ENCODE measurements around the gene AIDA.
"Not testable (repeated sequence)": the region's sequence is repeated elsewhere in the genome, so short reads cannot be mapped to it uniquely, and the experiment has no call there.

AIDA gene

GRCh38 chr1:222712253-222713090 is at the start of gene AIDA, which contains the start of gene BROX:
Gene AIDA (minus strand): TSS chr1:222712491. CDS start chr1:222712317, 174 bp downstream.
Gene BROX (plus strand): TSS chr1:222712564. CDS start chr1:222715700, 3,136 bp downstream.
- peak within 1 kb of the TSS; percentile 99 for H3K4me3 ChIP-seq
- TF ChIP-seq POLR2AphosphoS5 (IDR thresholded peaks at IDR 0.05; ENCODE audit: borderline replicate concordance, low read depth, low read length) (peak; percentile 37), EZH2 (IDR thresholded peaks at IDR 0.05) (no peak)
- peak; percentile 50 for DNase-seq (ENCODE audit: low read depth, low spot score)
- peak within 1 kb of the TSS; percentile 98 for H3K27ac ChIP-seq
- H3K9ac ChIP-seq (ENCODE audit: insufficient read length), result peak within 1 kb of the TSS; percentile 97
- no peaks in the 10 kb centered on the region for H3K9me3 ChIP-seq (ENCODE audit: low read depth, low read length)
- no peaks in the 10 kb centered on the region; the same call in 1 of the 2 replicates for H3K36me3 ChIP-seq (ENCODE audit: insufficient read depth, low read length)

- no peak for TF ChIP-seq POLR2AphosphoS5 (IDR thresholded peaks at IDR 0.05; ENCODE audit: borderline replicate concordance, low read depth, low read length)
- Histone ChIP-seq H3K27ac (no peak overlapping the region), H3K4me3 (no peak overlapping the region), H3K9me3 (ENCODE audit: low read depth, low read length) (no peaks in the 10 kb centered on the region), H3K36me3 (ENCODE audit: insufficient read depth, low read length) (no peaks in the 10 kb centered on the region), H3K9ac (ENCODE audit: insufficient read length) (no peak overlapping the region)
- no peak for DNase-seq (ENCODE audit: low read depth, low spot score)
Observed at GRCh38 chr1:222761083-222761482, 48.8 kb upstream of the AIDA start.

- no peak for DNase-seq (ENCODE audit: low read depth, low spot score)
- no peak for TF ChIP-seq EZH2 (IDR thresholded peaks at IDR 0.05)
- no peak for TF ChIP-seq POLR2AphosphoS5 (IDR thresholded peaks at IDR 0.05; ENCODE audit: borderline replicate concordance, low read depth, low read length)
- TF ChIP-seq FOXP2 (optimal IDR thresholded peaks at IDR 0.05; ENCODE audit: control extremely low read depth, extremely low read length, insufficient read depth), result no peak
Observed at GRCh38 chr1:222759451-222760035, 47.3 kb upstream of the AIDA start.

GRCh38 chr1:222757646-222758268 is 45.5 kb upstream of the AIDA start:
- DNase-seq (ENCODE audit: low read depth, low spot score), result no peak
- TF ChIP-seq EZH2 (IDR thresholded peaks at IDR 0.05) (no peak), FOXP2 (optimal IDR thresholded peaks at IDR 0.05; ENCODE audit: control extremely low read depth, extremely low read length, insufficient read depth) (no peak), POLR2AphosphoS5 (IDR thresholded peaks at IDR 0.05; ENCODE audit: borderline replicate concordance, low read depth, low read length) (no peak)
- H3K9ac ChIP-seq (ENCODE audit: insufficient read length), result no peak overlapping the region

More at GRCh38 chr1:222759451-222760035, 47.3 kb upstream of the AIDA start:
- Histone ChIP-seq H3K9me3 (ENCODE audit: low read depth, low read length) (no peaks in the 10 kb centered on the region), H3K9ac (ENCODE audit: insufficient read length) (no peak overlapping the region), H3K36me3 (ENCODE audit: insufficient read depth, low read length) (no peaks in the 10 kb centered on the region), H3K4me3 (no peak overlapping the region), H3K27ac (no peak overlapping the region)

GRCh38 chr1:222754366-222755139 is 42.3 kb upstream of the AIDA start:
- Histone ChIP-seq H3K4me3 (no peak overlapping the region), H3K36me3 (ENCODE audit: insufficient read depth, low read length) (no peaks in the 10 kb centered on the region), H3K27ac (no peak overlapping the region), H3K9me3 (ENCODE audit: low read depth, low read length) (no peaks in the 10 kb centered on the region), H3K9ac (ENCODE audit: insufficient read length) (no peak overlapping the region)
- TF ChIP-seq EZH2 (IDR thresholded peaks at IDR 0.05) (no peak), FOXP2 (optimal IDR thresholded peaks at IDR 0.05; ENCODE audit: control extremely low read depth, extremely low read length, insufficient read depth) (no peak), POLR2AphosphoS5 (IDR thresholded peaks at IDR 0.05; ENCODE audit: borderline replicate concordance, low read depth, low read length) (no peak)
- DNase-seq (ENCODE audit: low read depth, low spot score), result no peak

More at GRCh38 chr1:222757646-222758268, 45.5 kb upstream of the AIDA start:
- no peaks in the 10 kb centered on the region for H3K36me3 ChIP-seq (ENCODE audit: insufficient read depth, low read length)
- H3K4me3 ChIP-seq, result no peak overlapping the region
- H3K9me3 ChIP-seq (ENCODE audit: low read depth, low read length), result no peaks in the 10 kb centered on the region
- no peak overlapping the region for H3K27ac ChIP-seq

- H3K27ac ChIP-seq, result no peak overlapping the region
- H3K9ac ChIP-seq (ENCODE audit: insufficient read length), result no peak overlapping the region
- DNase-seq (ENCODE audit: low read depth, low spot score), result no peak
- H3K4me3 ChIP-seq, result no peak overlapping the region
- no peaks in the 10 kb centered on the region for H3K9me3 ChIP-seq (ENCODE audit: low read depth, low read length)
- TF ChIP-seq FOXP2 (optimal IDR thresholded peaks at IDR 0.05; ENCODE audit: control extremely low read depth, extremely low read length, insufficient read depth) (no peak), POLR2AphosphoS5 (IDR thresholded peaks at IDR 0.05; ENCODE audit: borderline replicate concordance, low read depth, low read length) (no peak), EZH2 (IDR thresholded peaks at IDR 0.05) (no peak)
- no peaks in the 10 kb centered on the region for H3K36me3 ChIP-seq (ENCODE audit: insufficient read depth, low read length)
Observed at GRCh38 chr1:222751255-222751654, 39.0 kb upstream of the AIDA start.

- H3K9ac ChIP-seq (ENCODE audit: insufficient read length), result no peak overlapping the region
- DNase-seq (ENCODE audit: low read depth, low spot score), result no peak
- no peaks in the 10 kb centered on the region for H3K36me3 ChIP-seq (ENCODE audit: insufficient read depth, low read length)
- H3K9me3 ChIP-seq (ENCODE audit: low read depth, low read length), result no peaks in the 10 kb centered on the region
- TF ChIP-seq EZH2 (IDR thresholded peaks at IDR 0.05) (no peak), POLR2AphosphoS5 (IDR thresholded peaks at IDR 0.05; ENCODE audit: borderline replicate concordance, low read depth, low read length) (no peak), FOXP2 (optimal IDR thresholded peaks at IDR 0.05; ENCODE audit: control extremely low read depth, extremely low read length, insufficient read depth) (no peak)
- no peak overlapping the region for H3K4me3 ChIP-seq
- no peak overlapping the region for H3K27ac ChIP-seq
Observed at GRCh38 chr1:222750651-222751050, 38.4 kb upstream of the AIDA start.

- no peaks in the 10 kb centered on the region for H3K36me3 ChIP-seq (ENCODE audit: insufficient read depth, low read length)
- H3K9me3 ChIP-seq (ENCODE audit: low read depth, low read length), result no peaks in the 10 kb centered on the region
- H3K4me3 ChIP-seq, result no peak overlapping the region
- H3K27ac ChIP-seq, result no peak overlapping the region
- no peak for DNase-seq (ENCODE audit: low read depth, low spot score)
- no peak overlapping the region for H3K9ac ChIP-seq (ENCODE audit: insufficient read length)
- no peak for TF ChIP-seq POLR2AphosphoS5 (IDR thresholded peaks at IDR 0.05; ENCODE audit: borderline replicate concordance, low read depth, low read length)
- no peak for TF ChIP-seq FOXP2 (optimal IDR thresholded peaks at IDR 0.05; ENCODE audit: control extremely low read depth, extremely low read length, insufficient read depth)
- TF ChIP-seq EZH2 (IDR thresholded peaks at IDR 0.05), result no peak
Observed at GRCh38 chr1:222749927-222750326, 37.6 kb upstream of the AIDA start.

- not testable (repeated sequence) for DNase-seq (ENCODE audit: low read depth, low spot score); H3K9me3 ChIP-seq (ENCODE audit: low read depth, low read length); H3K36me3 ChIP-seq (ENCODE audit: insufficient read depth, low read length); H3K4me3 ChIP-seq; H3K27ac ChIP-seq; H3K9ac ChIP-seq (ENCODE audit: insufficient read length)
Observed at GRCh38 chr1:222741630-222742457, 29.6 kb upstream of the AIDA start.
